ENCODE data around the gene CHI3L1.

Gene CHI3L1

GRCh38 chr1:203153989-203154821 lies 32.3 kb downstream of the CHI3L1 start:
- H3K9me3 ChIP-seq (replicated peaks; ENCODE audit: low read length), result no peaks in the 10 kb centered on the region
- H3K4me1 ChIP-seq (ENCODE audit: control insufficient read depth, insufficient read depth, low read length), result peaks cover 29% of the 10 kb centered on the region
- H3K36me3 ChIP-seq (ENCODE audit: insufficient read depth, low read length), result no peaks in the 10 kb centered on the region
- H3K4me3 ChIP-seq (ENCODE audit: low read length), result no peak overlapping the region
- peak overlapping the region; percentile 21 for H3K9ac ChIP-seq (ENCODE audit: low read depth, low read length)
- H3K4me2 ChIP-seq (ENCODE audit: low read length), result peak overlapping the region; percentile 45
- no peaks in the 10 kb centered on the region for H3K27me3 ChIP-seq (ENCODE audit: control insufficient read depth, insufficient read depth, low read length)

DNA sequence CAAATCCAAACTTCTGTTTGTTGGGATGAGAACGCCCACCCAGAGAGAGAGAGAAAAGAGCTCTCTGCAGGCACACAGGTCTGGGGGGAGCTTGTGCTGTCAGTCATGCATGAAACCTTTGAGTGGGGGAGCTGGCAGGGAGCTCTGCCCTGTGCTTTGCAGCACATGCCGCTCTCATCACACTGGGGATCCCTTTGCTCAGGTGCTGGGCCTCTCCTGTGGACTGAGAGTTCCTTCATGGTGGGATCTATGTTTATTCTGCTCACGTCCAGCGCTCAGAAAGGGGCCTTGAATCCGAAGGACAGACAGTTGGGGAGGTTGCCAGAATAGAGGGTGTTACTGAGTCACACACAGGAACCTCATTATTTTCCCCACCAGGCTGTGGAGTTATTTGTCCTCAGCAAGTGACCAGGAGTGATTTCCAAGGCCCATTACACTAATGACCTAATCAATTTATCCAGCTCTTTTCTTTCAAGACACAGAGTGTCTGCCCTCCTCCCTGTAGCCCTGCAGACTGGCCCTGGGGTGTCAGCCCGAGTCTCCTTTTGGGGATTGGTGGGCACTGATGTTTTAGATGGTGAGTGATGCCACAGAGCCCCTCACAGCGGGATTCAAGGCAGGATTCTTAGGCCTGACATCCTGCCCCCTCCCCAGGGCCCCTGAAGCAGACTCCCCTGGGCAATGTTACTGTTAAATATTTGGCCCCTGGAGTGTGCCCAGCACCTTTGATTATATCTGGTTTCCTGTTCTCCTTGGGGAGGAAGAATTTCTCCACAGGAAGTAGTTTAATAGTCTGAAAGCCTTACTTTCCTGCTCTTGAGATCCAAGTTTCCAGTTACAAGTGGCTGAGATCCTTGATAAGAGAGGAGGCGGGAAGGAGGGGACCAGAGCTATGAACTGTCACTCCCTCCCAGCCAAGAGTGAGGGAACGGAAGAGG lies 33.2 kb downstream of the CHI3L1 start:
- Histone ChIP-seq H3K4me3 (ENCODE audit: low read length) (no peak overlapping the region), H3K9me3 (replicated peaks; ENCODE audit: low read length) (no peaks in the 10 kb centered on the region), H3K4me2 (ENCODE audit: low read length) (no peak overlapping the region), H3K4me1 (ENCODE audit: control insufficient read depth, insufficient read depth, low read length) (peaks cover 29% of the 10 kb centered on the region), H3K36me3 (ENCODE audit: insufficient read depth, low read length) (no peaks in the 10 kb centered on the region), H3K9ac (ENCODE audit: low read depth, low read length) (peak overlapping the region; percentile 24), H3K27me3 (ENCODE audit: control insufficient read depth, insufficient read depth, low read length) (no peaks in the 10 kb centered on the region)

- H3K4me3 ChIP-seq (ENCODE audit: low read length), result no peak overlapping the region
- H3K9ac ChIP-seq (ENCODE audit: low read depth, low read length), result no peak overlapping the region
- H3K36me3 ChIP-seq (ENCODE audit: insufficient read depth, low read length), result no peaks in the 10 kb centered on the region
- no peak overlapping the region for H3K4me2 ChIP-seq (ENCODE audit: low read length)
- no peaks in the 10 kb centered on the region for H3K9me3 ChIP-seq (replicated peaks; ENCODE audit: low read length)
- H3K27me3 ChIP-seq (ENCODE audit: control insufficient read depth, insufficient read depth, low read length), result no peaks in the 10 kb centered on the region
- peaks cover 29% of the 10 kb centered on the region for H3K4me1 ChIP-seq (ENCODE audit: control insufficient read depth, insufficient read depth, low read length)
These were observed 34.1 kb downstream of the CHI3L1 start for GRCh38 chr1:203152158-203153034.

DNA sequence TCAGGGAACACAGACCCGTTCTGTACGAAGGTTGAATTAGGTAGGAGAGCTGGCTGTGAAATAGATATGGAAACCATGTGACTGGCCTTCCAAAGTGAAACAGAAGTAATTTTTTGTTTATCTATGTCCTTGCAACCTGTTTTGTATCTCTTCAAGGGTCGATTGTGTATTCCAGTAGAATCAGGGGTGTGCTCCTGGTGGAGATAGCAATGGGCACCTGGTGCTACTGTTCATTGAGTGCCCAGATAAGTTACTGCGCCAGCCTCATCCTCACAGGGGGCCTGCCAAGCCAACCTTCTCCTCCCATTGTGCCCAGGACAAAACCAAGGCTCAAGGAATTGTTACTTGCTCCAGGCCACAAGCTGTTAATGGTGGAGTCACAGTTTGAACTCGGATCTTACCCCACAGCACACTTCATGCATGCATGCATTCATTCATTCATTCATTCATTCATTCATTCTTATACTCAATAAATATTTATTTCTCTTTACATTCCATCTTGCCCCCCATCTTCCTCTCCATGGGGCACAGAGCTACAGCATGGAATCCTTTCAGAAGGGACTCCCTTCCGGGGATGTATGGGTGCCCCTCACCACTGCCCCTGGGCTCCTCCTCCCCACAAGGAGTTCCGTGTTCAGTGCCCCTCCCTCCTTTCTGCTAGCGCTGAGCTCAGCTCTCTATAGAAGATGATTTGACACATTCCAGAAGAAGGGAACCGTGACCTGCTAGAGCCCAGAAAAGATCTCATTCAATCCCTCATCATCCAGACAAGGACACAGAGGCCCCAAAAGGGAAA lies 34.9 kb downstream of the CHI3L1 start:
- H3K4me1 ChIP-seq (ENCODE audit: control insufficient read depth, insufficient read depth, low read length), result peaks cover 29% of the 10 kb centered on the region
- H3K27me3 ChIP-seq (ENCODE audit: control insufficient read depth, insufficient read depth, low read length), result no peaks in the 10 kb centered on the region
- no peak overlapping the region for H3K9ac ChIP-seq (ENCODE audit: low read depth, low read length)
- no peak overlapping the region for H3K4me2 ChIP-seq (ENCODE audit: low read length)
- H3K9me3 ChIP-seq (replicated peaks; ENCODE audit: low read length), result no peaks in the 10 kb centered on the region
- H3K4me3 ChIP-seq (ENCODE audit: low read length), result no peak overlapping the region
- H3K36me3 ChIP-seq (ENCODE audit: insufficient read depth, low read length), result no peaks in the 10 kb centered on the region

DNA sequence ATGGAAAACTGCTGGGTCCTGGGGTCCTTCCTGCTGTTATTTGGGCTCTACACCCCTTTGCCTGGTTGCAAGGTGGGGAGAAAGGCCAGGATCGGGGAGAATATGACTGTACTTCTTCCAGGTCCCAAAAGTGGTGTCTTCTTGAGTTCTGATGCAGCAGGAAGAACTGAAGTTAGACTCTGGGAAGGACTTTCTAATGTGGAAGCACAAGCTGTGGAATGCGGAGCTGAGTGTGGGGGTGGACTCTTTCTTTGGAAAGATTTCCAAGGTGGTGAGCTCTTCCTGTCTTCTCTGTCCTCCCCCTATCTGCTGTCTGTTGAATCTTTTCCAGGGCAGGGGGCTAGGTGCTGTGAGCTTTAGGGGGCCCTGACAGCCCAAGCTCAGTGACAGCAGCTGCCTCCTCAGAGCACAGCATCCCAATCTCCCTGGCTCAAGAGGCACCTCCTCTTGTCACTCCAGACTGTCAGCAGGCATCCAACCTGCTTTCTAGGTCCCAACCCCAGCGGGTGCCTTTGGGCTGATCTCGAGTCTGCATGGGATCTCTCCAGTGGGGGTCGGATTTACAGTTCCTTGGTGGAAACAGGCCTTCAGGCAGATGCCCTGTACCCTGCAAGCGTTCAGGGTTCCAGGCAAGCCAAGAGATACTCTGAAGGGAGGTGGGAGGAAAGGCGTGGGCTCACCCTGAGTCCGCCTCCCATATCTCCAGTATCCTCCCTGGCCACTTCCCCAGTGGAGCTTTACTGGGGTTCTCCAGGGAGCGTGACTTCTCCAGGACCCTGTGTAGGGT lies 35.8 kb downstream of the CHI3L1 start:
- Histone ChIP-seq H3K4me3 (ENCODE audit: low read length) (no peak overlapping the region), H3K4me1 (ENCODE audit: control insufficient read depth, insufficient read depth, low read length) (peaks cover 29% of the 10 kb centered on the region), H3K36me3 (ENCODE audit: insufficient read depth, low read length) (no peaks in the 10 kb centered on the region), H3K9ac (ENCODE audit: low read depth, low read length) (no peak overlapping the region), H3K9me3 (replicated peaks; ENCODE audit: low read length) (no peaks in the 10 kb centered on the region), H3K27me3 (ENCODE audit: control insufficient read depth, insufficient read depth, low read length) (no peaks in the 10 kb centered on the region), H3K4me2 (ENCODE audit: low read length) (no peak overlapping the region)

DNA sequence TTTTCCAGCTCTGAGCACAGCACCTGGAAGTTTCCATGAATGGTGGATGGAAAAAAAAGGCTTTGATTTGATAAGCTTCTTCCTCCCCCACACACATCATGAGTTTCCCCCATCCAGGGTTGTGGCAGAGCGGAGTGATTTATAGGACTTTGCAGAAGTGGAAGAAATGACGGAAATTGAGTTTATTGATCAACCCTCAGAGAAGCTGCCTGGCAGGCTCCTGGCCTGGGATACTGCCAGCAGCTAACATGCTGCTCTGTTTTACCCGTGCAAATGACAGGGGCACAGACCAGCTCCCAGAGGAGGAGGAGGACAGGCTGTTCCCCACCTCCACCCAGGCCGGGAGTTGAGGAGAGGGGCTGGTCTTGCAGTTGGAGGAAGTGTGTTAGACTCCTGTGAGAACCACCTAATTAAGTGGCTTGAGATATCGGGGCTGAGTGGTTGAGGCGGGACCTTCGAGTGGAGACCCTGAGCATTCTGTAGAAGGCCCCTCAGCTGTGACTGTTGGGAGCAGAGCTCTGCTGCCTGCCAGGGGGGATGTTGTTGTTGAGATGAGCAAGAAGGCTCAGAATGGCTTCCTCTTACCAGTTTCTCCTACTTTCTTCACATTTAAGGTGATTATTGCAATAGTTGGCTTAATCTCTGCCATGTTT lies 37.2 kb downstream of the CHI3L1 start:
- H3K4me1 ChIP-seq (ENCODE audit: control insufficient read depth, insufficient read depth, low read length), result peaks cover 29% of the 10 kb centered on the region
- no peaks in the 10 kb centered on the region for H3K36me3 ChIP-seq (ENCODE audit: insufficient read depth, low read length)
- H3K9ac ChIP-seq (ENCODE audit: low read depth, low read length), result no peak overlapping the region
- H3K27me3 ChIP-seq (ENCODE audit: control insufficient read depth, insufficient read depth, low read length), result no peaks in the 10 kb centered on the region
- H3K4me2 ChIP-seq (ENCODE audit: low read length), result no peak overlapping the region
- no peaks in the 10 kb centered on the region for H3K9me3 ChIP-seq (replicated peaks; ENCODE audit: low read length)
- no peak overlapping the region for H3K4me3 ChIP-seq (ENCODE audit: low read length)

DNA sequence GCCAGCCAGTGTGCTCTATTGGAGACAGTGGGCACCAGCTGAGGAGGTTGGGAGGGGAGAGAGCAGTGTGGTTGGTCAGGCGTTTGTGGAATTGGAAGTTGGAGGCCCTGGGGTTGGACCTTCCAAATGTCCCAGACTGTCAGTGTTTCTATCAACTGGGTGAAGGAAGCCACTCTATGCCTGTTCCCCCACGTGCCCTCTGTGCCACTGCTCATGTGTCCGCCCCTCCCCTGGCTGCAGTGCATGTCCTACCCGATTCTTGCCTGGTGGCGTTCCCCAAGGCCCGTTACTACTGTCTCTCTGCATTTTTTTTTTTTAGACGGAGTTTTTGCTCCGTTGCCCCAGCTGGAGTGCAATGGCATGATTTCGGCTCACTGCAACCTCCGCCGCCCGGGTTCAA lies 37.9 kb downstream of the CHI3L1 start:
- Histone ChIP-seq H3K4me2 (ENCODE audit: low read length) (no peak overlapping the region), H3K27me3 (ENCODE audit: control insufficient read depth, insufficient read depth, low read length) (no peaks in the 10 kb centered on the region), H3K36me3 (ENCODE audit: insufficient read depth, low read length) (no peaks in the 10 kb centered on the region), H3K9ac (ENCODE audit: low read depth, low read length) (no peak overlapping the region), H3K4me1 (ENCODE audit: control insufficient read depth, insufficient read depth, low read length) (peaks cover 22% of the 10 kb centered on the region), H3K9me3 (replicated peaks; ENCODE audit: low read length) (no peaks in the 10 kb centered on the region), H3K4me3 (ENCODE audit: low read length) (no peak overlapping the region)

DNA sequence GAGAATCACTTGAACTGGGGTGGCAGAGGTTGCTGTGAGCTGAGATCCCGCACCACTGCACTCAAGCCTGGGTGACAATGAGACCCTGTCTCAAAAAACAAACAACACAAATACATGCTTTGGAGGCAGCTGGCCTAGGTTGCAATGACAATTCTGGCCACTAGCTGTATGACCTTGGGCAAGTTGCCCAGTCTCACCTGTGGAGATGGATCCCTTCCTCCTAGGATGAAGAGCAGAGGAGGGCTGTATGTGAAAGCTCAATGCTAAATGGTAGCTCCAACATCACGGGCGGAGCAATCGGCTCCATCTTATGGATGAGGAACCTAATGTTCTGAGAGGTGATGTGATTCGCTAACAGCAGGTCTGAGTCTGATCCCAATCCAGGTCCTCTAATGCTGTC lies 38.4 kb downstream of the CHI3L1 start:
- Histone ChIP-seq H3K4me2 (ENCODE audit: low read length) (no peak overlapping the region), H3K4me3 (ENCODE audit: low read length) (no peak overlapping the region), H3K36me3 (ENCODE audit: insufficient read depth, low read length) (no peaks in the 10 kb centered on the region), H3K4me1 (ENCODE audit: control insufficient read depth, insufficient read depth, low read length) (peaks cover 17% of the 10 kb centered on the region), H3K9ac (ENCODE audit: low read depth, low read length) (no peak overlapping the region), H3K9me3 (replicated peaks; ENCODE audit: low read length) (no peaks in the 10 kb centered on the region), H3K27me3 (ENCODE audit: control insufficient read depth, insufficient read depth, low read length) (no peaks in the 10 kb centered on the region)

DNA sequence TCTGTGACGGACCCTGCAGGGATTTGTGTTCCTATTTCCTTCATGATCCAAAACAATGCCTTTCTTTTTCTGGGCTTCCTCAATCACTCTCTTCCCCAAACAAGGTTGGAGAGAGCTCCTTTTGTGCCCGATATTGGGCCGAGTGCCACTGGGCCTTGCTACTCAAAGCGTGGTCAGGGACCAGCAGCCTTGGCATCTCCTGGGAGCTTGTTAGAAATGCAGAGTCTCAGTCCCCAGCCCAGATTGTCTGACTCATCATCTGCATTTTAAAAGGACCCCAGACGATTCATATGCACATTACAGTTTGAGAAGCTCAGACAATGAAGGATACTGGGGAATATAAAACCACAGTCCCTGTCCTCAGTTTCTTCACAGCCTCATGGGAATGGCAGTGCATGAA lies 39.1 kb downstream of the CHI3L1 start:
- H3K36me3 ChIP-seq (ENCODE audit: insufficient read depth, low read length), result no peaks in the 10 kb centered on the region
- no peak overlapping the region for H3K4me2 ChIP-seq (ENCODE audit: low read length)
- H3K9me3 ChIP-seq (replicated peaks; ENCODE audit: low read length), result no peaks in the 10 kb centered on the region
- no peak overlapping the region for H3K9ac ChIP-seq (ENCODE audit: low read depth, low read length)
- no peak overlapping the region for H3K4me3 ChIP-seq (ENCODE audit: low read length)
- peaks cover 10% of the 10 kb centered on the region for H3K4me1 ChIP-seq (ENCODE audit: control insufficient read depth, insufficient read depth, low read length)
- H3K27me3 ChIP-seq (ENCODE audit: control insufficient read depth, insufficient read depth, low read length), result no peaks in the 10 kb centered on the region

GRCh38 chr1:203146537-203146936 lies 40.0 kb downstream of the CHI3L1 start:
- no peaks in the 10 kb centered on the region for H3K27me3 ChIP-seq (ENCODE audit: control insufficient read depth, insufficient read depth, low read length)
- no peaks in the 10 kb centered on the region for H3K36me3 ChIP-seq (ENCODE audit: insufficient read depth, low read length)
- no peak overlapping the region for H3K9ac ChIP-seq (ENCODE audit: low read depth, low read length)
- H3K4me2 ChIP-seq (ENCODE audit: low read length), result no peak overlapping the region
- H3K4me3 ChIP-seq (ENCODE audit: low read length), result no peak overlapping the region
- H3K9me3 ChIP-seq (replicated peaks; ENCODE audit: low read length), result no peaks in the 10 kb centered on the region
- peaks cover 5% of the 10 kb centered on the region for H3K4me1 ChIP-seq (ENCODE audit: control insufficient read depth, insufficient read depth, low read length)

Data from skeletal muscle satellite cell (primary cell).